ENCODE data around the gene FLNB.

The FLNB gene

GRCh38 chr3:58152225-58153015, 144.2 kb downstream of the FLNB start:
- peak overlapping the region; percentile 99 for H3K27ac ChIP-seq
- TF ChIP-seq CTCF (conservative IDR thresholded peaks at IDR 0.05) = no peak

GRCh38 chr3:58153371-58153770, 145.1 kb downstream of the FLNB start:
- H3K27ac ChIP-seq = peak overlapping the region; percentile 99
- TF ChIP-seq CTCF (conservative IDR thresholded peaks at IDR 0.05) = no peak

GRCh38 chr3:58154626-58155449, 146.6 kb downstream of the FLNB start:
- H3K27ac ChIP-seq = peak overlapping the region; percentile 99; the same call in 1 of the 2 replicates
- TF ChIP-seq CTCF (conservative IDR thresholded peaks at IDR 0.05) = no peak

GRCh38 chr3:58155838-58156237, 147.6 kb downstream of the FLNB start:
- no peak for TF ChIP-seq CTCF (conservative IDR thresholded peaks at IDR 0.05)
- H3K27ac ChIP-seq = peak overlapping the region; percentile 8; the same call in 1 of the 2 replicates

- H3K27ac ChIP-seq = no peak overlapping the region; the same call in 1 of the 2 replicates
- no peak for TF ChIP-seq CTCF (conservative IDR thresholded peaks at IDR 0.05)
Observed at GRCh38 chr3:58157700-58158099, 149.5 kb downstream of the FLNB start.

- H3K27ac ChIP-seq = peak overlapping the region; percentile 3; the same call in 1 of the 2 replicates
- TF ChIP-seq CTCF (conservative IDR thresholded peaks at IDR 0.05) = no peak
Observed at GRCh38 chr3:58158442-58159153, 150.4 kb downstream of the FLNB start.

GRCh38 chr3:58160399-58160798, 152.2 kb downstream of the FLNB start:
- H3K27ac ChIP-seq = no peak overlapping the region
- TF ChIP-seq CTCF (conservative IDR thresholded peaks at IDR 0.05) = no peak

Data from VCaP (cell line).